22Rv1 (cell line): ENCODE data around the gene PLEKHF1.

ENCODE experiments used
- CTCF ChIP-seq: fragments of 450-650 bp; IDR thresholded peaks from 2 replicates; pipeline ENCODE4 v1.5.1; 2017; ENCODE audit warnings: mild to moderate bottlenecking
- ZFX ChIP-seq: fragments of 450-650 bp; IDR thresholded peaks from 2 replicates; pipeline ENCODE4 v1.6.1; 2017; ENCODE audit warnings: antibody characterized with exemption, borderline replicate concordance

DNA sequence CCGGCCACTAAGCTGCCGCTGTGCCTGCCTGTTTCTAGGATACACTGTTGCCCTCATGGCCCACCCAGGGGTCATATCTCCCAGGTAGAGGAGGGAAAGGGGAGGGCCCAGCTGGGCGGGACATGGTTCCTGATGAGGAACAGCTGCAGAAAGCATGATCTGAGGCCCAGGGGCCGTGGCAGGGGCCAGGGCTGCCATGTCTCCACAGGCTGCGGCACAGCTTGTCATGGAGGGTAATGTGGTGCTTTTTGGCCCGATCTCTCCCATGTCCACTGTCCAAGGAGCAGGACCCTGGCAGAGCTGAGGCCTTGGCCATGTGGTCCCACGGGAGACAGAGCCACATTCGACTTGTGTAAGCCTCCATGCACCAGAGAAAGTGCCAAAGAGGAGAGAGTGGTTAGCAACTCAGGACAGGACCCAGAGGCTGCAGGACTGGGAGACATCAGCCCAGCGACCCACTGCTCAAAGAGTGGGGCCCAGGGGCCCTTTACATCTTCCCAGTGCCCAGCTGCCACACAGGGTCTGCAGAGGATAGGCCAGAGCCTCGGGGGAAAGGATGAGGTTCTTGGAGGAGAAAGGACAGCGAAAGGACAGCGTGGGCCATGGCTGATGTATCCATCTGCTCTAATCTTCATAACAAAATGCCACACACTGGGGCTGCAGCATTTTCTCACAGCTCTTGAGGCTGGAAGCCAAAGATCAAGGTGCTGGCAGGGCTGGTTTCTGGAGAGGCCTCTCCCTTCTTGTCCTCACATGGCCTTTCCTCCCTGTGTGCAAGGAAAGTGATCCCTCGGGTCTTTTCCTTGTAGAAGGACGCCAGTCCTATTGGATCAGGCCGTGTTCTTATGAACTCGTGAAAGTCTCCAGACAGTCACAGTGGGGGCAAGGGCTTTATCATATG is 47.6 kb upstream of the PLEKHF1 start:
- no peak for TF ChIP-seq CTCF
- no peak for TF ChIP-seq ZFX
